Endothelial cell of umbilical vein (primary cell): Measurements from ENCODE around the gene UNKL. TPM values are rescaled to one million over a fixed set of nuclear protein-coding genes. Genes with fewer than 3 reads are reported as not detected.

ENCODE experiments used
- BruUV-seq: library from RNA; stranded (reverse); fragments of 400-500 nt; replicated peaks from 2 replicates; lab custom pipeline; 2021; lab: Mats Ljungman, UMichigan
- CTCF ChIA-PET: fragments of 300-600, 350-600 bp; sonication (Branson Sonifier 250); formaldehyde crosslinking; loops from one replicate; lab custom pipeline; 2021; ENCODE audit warnings: antibody characterized with exemption, inconsistent platforms; lab: Charles Lee
- POLR2A ChIA-PET: fragments of 300-600, 350-600 bp; sonication (Branson Sonifier 250); formaldehyde crosslinking; loops from one replicate; lab custom pipeline; 2021; ENCODE audit warnings: antibody characterized with exemption, inconsistent platforms; lab: Charles Lee
- DNase-seq: peaks from one replicate; pipeline ENCODE4 v3.0.0-alpha.2; 2011; ENCODE audit warnings: low read depth, low spot score
- FAIRE-seq: peaks from 2 replicates; lab custom pipeline; 2011; peaks lifted over from hg19 to GRCh38; lab: Jason Lieb, UNC
- H2AFZ ChIP-seq: 2 replicates; pipeline ENCODE4 v1.6.0; 2012; ENCODE audit warnings: low read depth, low read length, control low read depth, inconsistent platforms
- H3K27ac ChIP-seq: 2 replicates; pipeline ENCODE4 v1.5.1; 2011; ENCODE audit warnings: low read depth, mild to moderate bottlenecking, control low read depth, low read length, moderate library complexity; ENCODE audit not compliant: insufficient read depth
- H3K27me3 ChIP-seq, 2 experiments: 2 replicates each; pipeline versions ENCODE4 v1.6.0 to v1.6.1; 2011; ENCODE audit warnings: low read length in 2 of 2, mixed read lengths in 1 of 2; ENCODE audit not compliant: control insufficient read depth in 2 of 2, insufficient read depth in 2 of 2
- H3K36me3 ChIP-seq, 2 experiments: 2 replicates in 1 of 2; 3 replicates in 1 of 2; pipeline ENCODE4 v1.5.1; 2011; ENCODE audit warnings: low read length in 2 of 2, mild to moderate bottlenecking in 1 of 2, moderate library complexity in 1 of 2; ENCODE audit not compliant: control insufficient read depth in 2 of 2, insufficient read depth in 2 of 2; ENCODE audit errors: extremely low read depth in 1 of 2
- H3K4me1 ChIP-seq: 3 replicates; pipeline ENCODE4 v1.5.1; 2011; ENCODE audit warnings: mild to moderate bottlenecking, low read length; ENCODE audit not compliant: control insufficient read depth, insufficient read depth; ENCODE audit errors: extremely low read depth
- H3K4me2 ChIP-seq: 2 replicates; pipeline ENCODE4 v1.6.1; 2011; ENCODE audit warnings: low read length, control low read depth, mixed read lengths; ENCODE audit not compliant: insufficient read depth
- H3K4me3 ChIP-seq, 3 experiments: fragments of 200-600 bp in 1 of 3; sonication (generic), shearing (Covaris generic) in 1 of 3; replicated peaks in 1 of 3; 2 replicates each; pipeline ENCODE4 v1.5.1; 2011 to 2016; ENCODE audit warnings: control low read depth in 3 of 3, low read length in 3 of 3, mild to moderate bottlenecking in 2 of 3, inconsistent platforms in 1 of 3, low read depth in 1 of 3, moderate library complexity in 1 of 3; ENCODE audit not compliant: insufficient read depth in 1 of 3
- H3K79me2 ChIP-seq: 2 replicates; pipeline ENCODE4 v1.6.0; 2012; ENCODE audit warnings: low read length, inconsistent platforms; ENCODE audit not compliant: control insufficient read depth, insufficient read depth
- H3K9ac ChIP-seq: replicated peaks from 2 replicates; pipeline ENCODE3; 2011; ENCODE audit warnings: low read length, control low read depth; ENCODE audit not compliant: insufficient read depth; ENCODE audit errors: extremely low read depth
- H3K9me1 ChIP-seq: replicated peaks from 3 replicates; pipeline ENCODE4 v1.6.0; 2011; ENCODE audit warnings: mild to moderate bottlenecking, low read length; ENCODE audit not compliant: control insufficient read depth, insufficient read depth; ENCODE audit errors: extremely low read depth
- H3K9me3 ChIP-seq: replicated peaks from 2 replicates; pipeline ENCODE4 v1.5.1; 2012; ENCODE audit warnings: low read length, inconsistent platforms; ENCODE audit not compliant: control insufficient read depth, insufficient read depth
- H4K20me1 ChIP-seq: replicated peaks from 2 replicates; pipeline ENCODE3; 2011; ENCODE audit warnings: mild to moderate bottlenecking, low read length; ENCODE audit not compliant: control insufficient read depth, insufficient read depth; ENCODE audit errors: extremely low read depth
- CTCF ChIP-seq, 2 donors: IDR thresholded peaks; 1 replicate in 1 of 2; 2 replicates in 1 of 2; pipeline ENCODE4 v1.5.1; 2011; ENCODE audit warnings: low read length in 2 of 2, mild to moderate bottlenecking in 2 of 2, moderate library complexity in 2 of 2, control low read depth in 1 of 2, inconsistent platforms in 1 of 2, low read depth in 1 of 2; ENCODE audit not compliant: insufficient read depth in 1 of 2; ENCODE audit errors: extremely low read depth in 1 of 2
- EZH2 ChIP-seq: IDR thresholded peaks from 2 replicates; pipeline ENCODE4 v1.6.1; 2012; ENCODE audit warnings: borderline replicate concordance, low read depth, mild to moderate bottlenecking, moderate library complexity, low read length, inconsistent platforms; ENCODE audit not compliant: severe bottlenecking
- FOS ChIP-seq: IDR thresholded peaks from 2 replicates; pipeline ENCODE4 v1.6.1; 2011; ENCODE audit warnings: mild to moderate bottlenecking, low read length, moderate library complexity, borderline replicate concordance; ENCODE audit not compliant: insufficient read depth
- GATA2 ChIP-seq: IDR thresholded peaks from 2 replicates; pipeline ENCODE4 v1.7.0; 2011; ENCODE audit warnings: low read depth, mild to moderate bottlenecking, moderate library complexity, mixed read lengths, low read length; ENCODE audit not compliant: insufficient read length, insufficient read depth
- JUN ChIP-seq: IDR thresholded peaks from 2 replicates; pipeline ENCODE4 v1.6.1; 2011; ENCODE audit warnings: borderline replicate concordance, low read depth; ENCODE audit not compliant: insufficient read length, insufficient read depth
- MAX ChIP-seq: IDR thresholded peaks from 2 replicates; pipeline ENCODE4 v1.6.1; 2011; ENCODE audit not compliant: insufficient read depth, insufficient read length
- MYC ChIP-seq: IDR thresholded peaks from one replicate; pipeline ENCODE4 v1.6.1; 2011; ENCODE audit warnings: mild to moderate bottlenecking, low read depth, low read length
- POLR2A ChIP-seq: IDR thresholded peaks from 2 replicates; pipeline ENCODE4 v1.6.1; 2012; ENCODE audit warnings: low read depth, mild to moderate bottlenecking, control low read depth, low read length
- POLR2AphosphoS5 ChIP-seq: IDR thresholded peaks from 2 replicates; pipeline ENCODE4 v1.6.1; 2012; ENCODE audit warnings: low read depth, mild to moderate bottlenecking, control low read depth, low read length, moderate library complexity; ENCODE audit not compliant: insufficient read depth
- dilution Hi-C: fragments of 300-500 bp; cut with MboI; formaldehyde crosslinking; loops from one replicate; pipeline ENCODE4 v1.15.0; 2019; ENCODE audit warnings: low sequenced_read_pairs; ENCODE audit not compliant: extremely low pct_ligation_motif_present
- intact Hi-C: fragments of 100-400 bp; cut with micrococcal nuclease; formaldehyde crosslinking; loops from one replicate; pipeline ENCODE4 v1.10.0; 2022
- polyA plus RNA-seq, 4 experiments: library from polyadenylated mRNA; depleted of rRNA in 3 of 4; stranded (reverse) in 3 of 4; unstranded in 1 of 4; fragments of >200 nt; gene quantifications; 2 replicates each; pipeline versions ENCODE4 v1.2.1 to v1.2.3, GENCODE V29; 2011 to 2012; ENCODE audit warnings: missing spikeins in 1 of 4
- total RNA-seq: library from RNA; stranded (reverse); gene quantifications from 2 replicates; pipeline ENCODE4 v1.2.3, GENCODE V29; 2021

UNKL gene
- total and polyA plus RNA-seq, 2 donors (not counting 3 experiments of a cell fraction or from before 2014, with no cell fraction given): 17.1 to 32.8 TPM

GRCh38 chr16:1393613-1394176 lies 20.8 kb downstream of the UNKL start:
- Histone ChIP-seq H3K36me3 (peaks cover 0 to 25% of the 10 kb centered on the region in 2 experiments), H3K4me2 (no peak overlapping the region), H3K79me2 (no peaks in the 10 kb centered on the region), H3K4me1 (no peaks in the 10 kb centered on the region), H3K27me3 (no peaks in the 10 kb centered on the region), H3K27ac (no peak overlapping the region), H3K9me1 (no peaks in the 10 kb centered on the region), H4K20me1 (no peaks in the 10 kb centered on the region), H3K9me3 (no peaks in the 10 kb centered on the region), H2AFZ (no peak overlapping the region), H3K9ac (no peak overlapping the region), H3K4me3 (no peak overlapping the region)
- dilution Hi-C loops: no loop called here
- FAIRE-seq: no peak
- CTCF ChIA-PET: interaction anchor here (1.3 kb wide), 1 partner anchor 30 kb away, joined by 4 read pairs; no protein-coding TSS in a partner anchor
- TF ChIP-seq FOS (no peak), MAX (no peak), POLR2A (no peak), POLR2AphosphoS5 (no peak), JUN (no peak), CTCF (IDR thresholded peaks at IDR 0.05; ENCODE audit: extremely low read depth in 1 of 2, insufficient read depth in 1 of 2, low read depth in 1 of 2, low read length in 2 of 2) (no peak), GATA2 (no peak), EZH2 (no peak), MYC (no peak)
- no TSS peak for BruUV-seq
- no peak for DNase-seq
- POLR2A ChIA-PET: no interaction called here
- intact Hi-C loops: no loop called here
